MCF 10A (cell line): ENCODE measurements around the gene PDCD1. TPM values are rescaled to one million over a fixed set of nuclear protein-coding genes. Genes with fewer than 3 reads are reported as not detected.
"Not testable (repeated sequence)": the region's sequence is repeated elsewhere in the genome, so short reads cannot be mapped to it uniquely, and the experiment has no call there.

Experiments
- BruUV-seq: library from RNA; stranded (reverse); fragments of 400-500 nt; replicated peaks from 2 replicates; lab custom pipeline; 2021; lab: Mats Ljungman, UMichigan
- CTCF ChIA-PET: fragments of 300-600 bp; sonication (Branson Sonifier 250); formaldehyde crosslinking; extraction: SDS; loops from one replicate; lab custom pipeline; 2021; ENCODE audit warnings: antibody characterized with exemption, inconsistent platforms; lab: Yijun Ruan, JAX
- POLR2A ChIA-PET: fragments of 300-600, 350-650 bp; sonication (Branson Sonifier 250); formaldehyde crosslinking; extraction: SDS; loops from one replicate; lab custom pipeline; 2020; ENCODE audit warnings: antibody characterized with exemption, inconsistent platforms; lab: Yijun Ruan, JAX
- DNase-seq: peaks from one replicate; pipeline ENCODE4 v3.0.0-alpha.2; 2018; ENCODE audit not compliant: unreplicated experiment
- H3K27ac Mint-ChIP-seq: one replicate; pipeline ENCODE4 v1.8.0; 2022; ENCODE audit warnings: mild to moderate bottlenecking, low read depth, mixed read lengths; ENCODE audit not compliant: unreplicated experiment
- H3K27me3 Mint-ChIP-seq: one replicate; pipeline ENCODE4 v1.8.0; 2022; ENCODE audit warnings: mixed read lengths; ENCODE audit not compliant: insufficient read depth, unreplicated experiment
- H3K36me3 Mint-ChIP-seq: one replicate; pipeline ENCODE4 v1.8.0; 2022; ENCODE audit warnings: mild to moderate bottlenecking, moderate library complexity, mixed read lengths; ENCODE audit not compliant: insufficient read depth, unreplicated experiment
- H3K4me1 Mint-ChIP-seq: one replicate; pipeline ENCODE4 v1.8.0; 2022; ENCODE audit warnings: mixed read lengths; ENCODE audit not compliant: insufficient read depth, unreplicated experiment
- H3K4me3 Mint-ChIP-seq: one replicate; pipeline ENCODE4 v1.8.0; 2022; ENCODE audit warnings: mild to moderate bottlenecking, moderate library complexity, mixed read lengths; ENCODE audit not compliant: unreplicated experiment
- H3K9me3 Mint-ChIP-seq: one replicate; pipeline ENCODE4 v1.8.0; 2022; ENCODE audit warnings: mixed read lengths; ENCODE audit not compliant: unreplicated experiment
- intact Hi-C: fragments of 100-400 bp; cut with micrococcal nuclease; formaldehyde crosslinking; loops from 2 replicates; pipeline ENCODE4 v1.14.1; 2022
- total RNA-seq: library from RNA; stranded (reverse); gene quantifications from 2 replicates; pipeline ENCODE4 v1.2.3, GENCODE V29; 2022
- TF ChIP-seq, protein P1 (sequence below): fragments of 200-600 bp; IDR thresholded peaks from one replicate; pipeline ENCODE4 v1.8.0; 2022; ENCODE audit warnings: antibody characterized with exemption, mild to moderate bottlenecking; ENCODE audit not compliant: unreplicated experiment

The PDCD1 gene
- total RNA-seq, 1 experiment from 2014 or later = not detected

DNA sequence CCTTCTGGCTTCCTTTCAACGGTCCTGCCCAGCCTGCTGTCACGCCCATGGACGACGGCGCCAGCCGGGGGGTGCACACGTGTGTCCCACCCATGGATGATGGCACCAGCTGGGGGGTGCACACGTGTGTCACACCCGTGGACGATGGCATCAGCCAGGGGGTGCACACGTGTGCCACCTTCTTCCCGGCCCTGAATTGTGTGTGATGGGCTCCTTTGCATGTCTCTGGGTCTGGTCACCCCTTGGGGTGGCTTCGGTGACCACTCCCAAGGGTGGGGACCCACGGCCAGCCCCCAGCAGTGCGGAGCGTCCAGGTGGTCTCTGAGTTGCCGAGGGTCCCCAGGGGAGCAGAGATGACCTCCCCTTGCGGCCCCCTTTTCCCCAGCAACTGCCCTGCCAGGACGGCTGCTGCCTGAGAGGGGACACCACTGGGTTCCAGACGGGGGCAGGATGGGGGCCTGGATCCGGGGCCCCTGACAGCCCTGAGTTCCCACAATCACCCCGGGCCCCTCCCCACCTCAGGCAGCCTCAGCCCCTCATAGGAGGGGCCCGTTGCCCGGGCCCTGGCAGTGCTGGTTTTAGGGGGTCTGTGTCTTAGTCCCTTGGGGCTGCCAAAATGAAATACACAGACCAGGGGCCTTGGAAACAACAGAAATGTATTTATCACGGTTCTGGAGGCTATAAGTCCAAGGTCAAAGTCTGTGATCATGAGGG is 40.3 kb downstream of the PDCD1 start:
- intact Hi-C loops = no loop called here
- Mint-ChIP-seq H3K9me3 (peaks cover 9% of the 10 kb centered on the region), H3K36me3 (peaks cover 6% of the 10 kb centered on the region), H3K27me3 (peaks cover 25% of the 10 kb centered on the region), H3K27ac (no peak overlapping the region), H3K4me1 (no peaks in the 10 kb centered on the region), H3K4me3 (no peak overlapping the region)
- ChIA-PET POLR2A (no interaction called here), CTCF (interaction anchor here (0.7 kb wide), 1 partner anchor 205 kb away, joined by 6 read pairs; no protein-coding TSS in a partner anchor)
- DNase-seq = no peak
- TF ChIP-seq, protein P1, sequence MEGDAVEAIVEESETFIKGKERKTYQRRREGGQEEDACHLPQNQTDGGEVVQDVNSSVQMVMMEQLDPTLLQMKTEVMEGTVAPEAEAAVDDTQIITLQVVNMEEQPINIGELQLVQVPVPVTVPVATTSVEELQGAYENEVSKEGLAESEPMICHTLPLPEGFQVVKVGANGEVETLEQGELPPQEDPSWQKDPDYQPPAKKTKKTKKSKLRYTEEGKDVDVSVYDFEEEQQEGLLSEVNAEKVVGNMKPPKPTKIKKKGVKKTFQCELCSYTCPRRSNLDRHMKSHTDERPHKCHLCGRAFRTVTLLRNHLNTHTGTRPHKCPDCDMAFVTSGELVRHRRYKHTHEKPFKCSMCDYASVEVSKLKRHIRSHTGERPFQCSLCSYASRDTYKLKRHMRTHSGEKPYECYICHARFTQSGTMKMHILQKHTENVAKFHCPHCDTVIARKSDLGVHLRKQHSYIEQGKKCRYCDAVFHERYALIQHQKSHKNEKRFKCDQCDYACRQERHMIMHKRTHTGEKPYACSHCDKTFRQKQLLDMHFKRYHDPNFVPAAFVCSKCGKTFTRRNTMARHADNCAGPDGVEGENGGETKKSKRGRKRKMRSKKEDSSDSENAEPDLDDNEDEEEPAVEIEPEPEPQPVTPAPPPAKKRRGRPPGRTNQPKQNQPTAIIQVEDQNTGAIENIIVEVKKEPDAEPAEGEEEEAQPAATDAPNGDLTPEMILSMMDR = no peak
- BruUV-seq = no TSS peak

DNA sequence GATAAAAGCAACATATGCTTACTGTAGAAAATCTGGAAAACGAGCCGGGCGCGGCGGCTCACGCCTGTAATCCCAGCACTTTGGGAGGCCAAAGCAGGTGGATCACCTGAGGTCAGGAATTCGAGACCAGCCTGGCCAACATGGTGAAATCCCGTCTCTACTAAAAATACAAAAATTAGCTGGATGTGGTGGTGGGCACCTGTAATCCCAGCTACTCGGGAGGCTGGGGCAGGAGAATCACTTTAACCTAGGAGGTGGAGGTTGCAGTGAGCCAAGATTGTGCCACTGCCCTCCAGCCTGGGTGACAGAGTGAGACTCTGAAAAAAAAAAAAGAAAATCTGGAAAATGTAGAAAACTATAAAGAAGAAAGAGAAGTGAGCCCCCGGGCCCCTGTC is 40.9 kb downstream of the PDCD1 start:
- BruUV-seq, intact Hi-C loops, H3K36me3 Mint-ChIP-seq, H3K27ac Mint-ChIP-seq, H3K9me3 Mint-ChIP-seq, POLR2A ChIA-PET, H3K4me1 Mint-ChIP-seq, DNase-seq, H3K4me3 Mint-ChIP-seq: not testable (repeated sequence)
- CTCF ChIA-PET = interaction anchor here (0.7 kb wide), 1 partner anchor 205 kb away, joined by 6 read pairs; no protein-coding TSS in a partner anchor
- H3K27me3 Mint-ChIP-seq = peaks cover 19% of the 10 kb centered on the region

DNA sequence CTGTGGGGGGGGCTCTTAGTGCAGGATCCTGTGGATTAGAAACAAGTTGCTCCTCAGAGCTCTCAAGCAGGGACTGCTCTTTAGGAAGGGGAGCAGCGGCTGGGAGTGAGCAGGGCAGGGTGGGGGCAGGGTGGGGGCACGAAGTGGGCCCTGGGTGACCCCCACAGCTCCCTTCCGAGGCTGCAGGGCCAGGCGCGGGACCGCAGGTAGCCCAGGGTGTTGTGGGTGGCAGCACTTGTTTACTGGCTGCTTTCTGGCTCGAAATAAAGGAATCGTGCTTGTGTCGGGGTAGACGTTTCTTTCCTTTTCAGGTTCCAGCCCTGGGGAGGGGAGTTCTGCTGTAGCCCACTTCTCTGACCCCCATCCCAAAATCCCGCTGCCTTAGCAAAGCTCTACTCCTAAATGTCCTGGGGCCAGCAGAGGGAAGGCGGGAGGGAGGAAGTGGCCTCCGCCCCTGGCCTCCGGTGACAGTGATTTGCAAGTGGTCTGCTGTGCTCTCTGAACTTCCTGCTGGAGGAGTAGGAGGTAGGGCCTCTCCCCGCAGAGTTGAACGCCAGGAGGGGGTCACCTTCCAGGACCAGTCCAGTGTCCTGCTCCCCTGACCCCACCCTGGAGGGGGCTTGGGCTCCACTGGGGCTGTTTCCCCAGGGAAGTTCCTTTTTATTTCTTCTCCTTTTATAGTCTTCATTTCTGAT is 41.4 kb downstream of the PDCD1 start:
- H3K4me1 Mint-ChIP-seq = no peaks in the 10 kb centered on the region
- ChIA-PET CTCF (interaction anchor here (0.7 kb wide), 1 partner anchor 206 kb away, joined by 6 read pairs; no protein-coding TSS in a partner anchor), POLR2A (no interaction called here)
- BruUV-seq = no TSS peak
- H3K27ac Mint-ChIP-seq = no peak overlapping the region
- intact Hi-C loops = no loop called here
- DNase-seq = no peak
- peaks cover 14% of the 10 kb centered on the region for H3K27me3 Mint-ChIP-seq
- no peaks in the 10 kb centered on the region for H3K9me3 Mint-ChIP-seq
- no peaks in the 10 kb centered on the region for H3K36me3 Mint-ChIP-seq
- no peak overlapping the region for H3K4me3 Mint-ChIP-seq
- TF ChIP-seq, protein P1 = no peak

DNA sequence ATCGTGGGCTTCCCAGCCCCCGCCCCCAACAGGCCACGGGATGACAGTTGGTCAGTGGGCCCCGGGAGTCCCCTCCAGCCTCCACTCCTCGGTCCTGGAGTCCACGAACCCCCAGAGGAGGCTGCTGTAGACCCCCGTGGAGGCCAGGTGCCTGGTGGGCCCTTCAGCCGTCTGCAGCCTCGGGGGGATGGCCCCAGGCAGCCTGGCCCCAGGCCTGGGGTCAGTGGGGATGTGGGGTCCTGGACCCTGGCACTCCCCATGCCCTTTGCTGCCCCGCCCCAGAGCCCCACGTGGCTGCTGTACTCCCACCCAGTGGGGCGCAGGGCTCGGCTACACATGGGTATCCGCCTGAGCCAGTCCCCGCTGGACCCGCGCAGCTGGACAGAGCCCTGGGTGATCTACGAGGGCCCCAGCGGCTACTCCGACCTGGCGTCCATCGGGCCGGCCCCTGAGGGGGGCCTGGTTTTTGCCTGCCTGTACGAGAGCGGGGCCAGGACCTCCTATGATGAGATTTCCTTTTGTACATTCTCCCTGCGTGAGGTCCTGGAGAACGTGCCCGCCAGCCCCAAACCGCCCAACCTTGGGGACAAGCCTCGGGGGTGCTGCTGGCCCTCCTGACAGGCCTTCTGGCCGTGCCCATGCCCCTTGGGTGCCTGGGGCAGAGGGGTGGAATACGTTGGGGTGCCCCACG is 42.1 kb downstream of the PDCD1 start:
- TF ChIP-seq, protein P1 = no peak
- Mint-ChIP-seq H3K9me3 (no peaks in the 10 kb centered on the region), H3K4me3 (no peak overlapping the region), H3K27ac (no peak overlapping the region), H3K36me3 (no peaks in the 10 kb centered on the region), H3K27me3 (peaks cover 11% of the 10 kb centered on the region), H3K4me1 (no peaks in the 10 kb centered on the region)
- ChIA-PET CTCF (no interaction called here), POLR2A (no interaction called here)
- no peak for DNase-seq
- intact Hi-C loops = no loop called here
- no TSS peak for BruUV-seq
